Keratinocyte (primary cell): ENCODE data around the gene TCERG1L.

Experiments used
- EZH2 ChIP-seq: IDR thresholded peaks from one replicate; pipeline ENCODE4 v1.6.1; 2012; ENCODE audit warnings: inconsistent platforms, mild to moderate bottlenecking, low read length, moderate library complexity
- TF ChIP-seq, protein P1 (sequence below), 3 experiments: IDR thresholded peaks in 1 of 3; conservative IDR thresholded peaks in 1 of 3; optimal IDR thresholded peaks in 1 of 3; 2 replicates in 2 of 3; 3 replicates in 1 of 3; pipeline versions ENCODE3 to v1.5.1; 2011; ENCODE audit warnings: low read length in 3 of 3, mild to moderate bottlenecking in 3 of 3, moderate library complexity in 2 of 3, control low read depth in 1 of 3, inconsistent platforms in 1 of 3; ENCODE audit not compliant: insufficient read depth in 2 of 3; ENCODE audit errors: extremely low read depth in 1 of 3

DNA sequence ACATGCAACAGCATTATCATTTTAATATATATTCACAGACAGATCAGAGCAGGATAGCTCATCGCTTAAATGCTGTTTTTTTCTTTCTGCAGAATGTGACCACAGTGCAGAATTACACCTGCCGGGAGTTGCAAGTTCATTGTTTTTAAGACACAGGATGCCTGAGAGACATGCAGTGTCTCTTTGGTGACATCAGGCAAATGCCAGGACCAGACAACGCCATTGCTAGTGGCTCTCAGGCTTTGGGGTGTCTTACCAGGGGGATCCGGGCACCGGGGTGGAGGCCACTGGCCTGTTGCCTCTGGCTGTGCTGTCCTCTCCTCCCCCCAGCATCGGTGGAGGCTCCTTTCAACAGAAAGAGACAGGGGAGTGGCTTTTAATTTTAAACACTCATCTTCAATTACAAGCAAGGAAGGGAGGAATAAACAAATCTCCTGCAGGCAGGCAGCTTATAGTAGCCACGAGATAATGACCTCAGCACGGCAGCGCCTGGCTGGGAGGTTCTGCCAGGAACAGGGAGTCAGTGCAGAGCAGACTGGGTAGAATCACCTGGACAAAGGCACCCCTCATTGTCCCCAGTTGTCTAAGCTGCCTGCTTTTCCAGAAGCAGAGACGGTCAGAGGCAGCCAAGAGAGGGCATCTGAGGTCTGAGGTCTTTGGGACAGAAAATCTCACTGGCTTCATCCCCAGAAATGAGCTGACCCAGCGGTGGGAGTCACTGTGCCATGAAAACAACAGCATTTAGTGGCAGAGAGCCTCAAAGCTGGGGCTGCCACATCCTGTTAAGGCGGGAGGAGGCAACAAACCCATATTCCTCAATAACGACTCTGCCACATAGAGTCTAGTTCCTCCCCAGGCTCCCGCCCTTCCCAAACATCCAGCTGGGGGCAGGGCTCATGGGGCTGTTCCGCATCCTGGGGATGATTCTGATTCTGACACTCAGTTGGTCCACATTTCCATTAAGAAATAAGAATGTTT lies 148.4 kb downstream of the TCERG1L start:
- TF ChIP-seq, protein P1, sequence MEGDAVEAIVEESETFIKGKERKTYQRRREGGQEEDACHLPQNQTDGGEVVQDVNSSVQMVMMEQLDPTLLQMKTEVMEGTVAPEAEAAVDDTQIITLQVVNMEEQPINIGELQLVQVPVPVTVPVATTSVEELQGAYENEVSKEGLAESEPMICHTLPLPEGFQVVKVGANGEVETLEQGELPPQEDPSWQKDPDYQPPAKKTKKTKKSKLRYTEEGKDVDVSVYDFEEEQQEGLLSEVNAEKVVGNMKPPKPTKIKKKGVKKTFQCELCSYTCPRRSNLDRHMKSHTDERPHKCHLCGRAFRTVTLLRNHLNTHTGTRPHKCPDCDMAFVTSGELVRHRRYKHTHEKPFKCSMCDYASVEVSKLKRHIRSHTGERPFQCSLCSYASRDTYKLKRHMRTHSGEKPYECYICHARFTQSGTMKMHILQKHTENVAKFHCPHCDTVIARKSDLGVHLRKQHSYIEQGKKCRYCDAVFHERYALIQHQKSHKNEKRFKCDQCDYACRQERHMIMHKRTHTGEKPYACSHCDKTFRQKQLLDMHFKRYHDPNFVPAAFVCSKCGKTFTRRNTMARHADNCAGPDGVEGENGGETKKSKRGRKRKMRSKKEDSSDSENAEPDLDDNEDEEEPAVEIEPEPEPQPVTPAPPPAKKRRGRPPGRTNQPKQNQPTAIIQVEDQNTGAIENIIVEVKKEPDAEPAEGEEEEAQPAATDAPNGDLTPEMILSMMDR (optimal IDR thresholded peaks at IDR 0.05 in 1 of 3, IDR thresholded peaks at IDR 0.05 in 1 of 3, conservative IDR thresholded peaks at IDR 0.05 in 1 of 3; ENCODE audit: extremely low read depth in 1 of 3, insufficient read depth in 2 of 3, low read length in 3 of 3): no peak
- no peak for TF ChIP-seq EZH2
